GM19397 (cell line): ENCODE data around the gene SNRPB2.

ENCODE experiments used
- ATAC-seq: cut with Tn5 transposase; IDR thresholded peaks from one replicate; pipeline ENCODE4 v1.9.1; 2021; ENCODE audit warnings: mild to moderate bottlenecking, moderate library complexity; ENCODE audit not compliant: unreplicated experiment

The SNRPB2 gene

GRCh38 chr20:16729080-16729479 lies 746 bp upstream of the SNRPB2 start:
- ATAC-seq, result no peak

GRCh38 chr20:16732506-16733152 lies 2.8 kb downstream of the SNRPB2 start:
- no peak for ATAC-seq

- no peak for ATAC-seq
These were observed 10.7 kb downstream of the SNRPB2 start for GRCh38 chr20:16740365-16741072.

- ATAC-seq, result no peak
These were observed 14.5 kb downstream of the SNRPB2 start for GRCh38 chr20:16744178-16744807.

- ATAC-seq, result no peak
These were observed 15.4 kb downstream of the SNRPB2 start for GRCh38 chr20:16745204-16745603.

GRCh38 chr20:16747291-16747811 lies 17.5 kb downstream of the SNRPB2 start:
- no peak for ATAC-seq

GRCh38 chr20:16748308-16748900 lies 18.6 kb downstream of the SNRPB2 start, which contains the start of gene OTOR:
Gene OTOR, plus strand, starts transcription at chr20:16748358. Its CDS starts 44 bp downstream, at chr20:16748402.
- ATAC-seq, result no peak

GRCh38 chr20:16749573-16749972 lies 19.7 kb downstream of the SNRPB2 start:
- no peak for ATAC-seq

GRCh38 chr20:16752082-16752481 lies 22.3 kb downstream of the SNRPB2 start:
- ATAC-seq, result no peak

GRCh38 chr20:16752901-16753300 lies 23.1 kb downstream of the SNRPB2 start:
- ATAC-seq, result no peak

- ATAC-seq, result no peak
These were observed 28.8 kb downstream of the SNRPB2 start for GRCh38 chr20:16758454-16759180.

GRCh38 chr20:16759181-16759563 lies 29.3 kb downstream of the SNRPB2 start:
- ATAC-seq, result no peak

GRCh38 chr20:16760431-16761304 lies 30.8 kb downstream of the SNRPB2 start:
- ATAC-seq, result no peak

GRCh38 chr20:16761305-16761829 lies 31.5 kb downstream of the SNRPB2 start:
- no peak for ATAC-seq

GRCh38 chr20:16764560-16764959 lies 34.7 kb downstream of the SNRPB2 start:
- ATAC-seq, result no peak

- ATAC-seq, result no peak
These were observed 41.4 kb downstream of the SNRPB2 start for GRCh38 chr20:16771213-16771612.

GRCh38 chr20:16775961-16776360 lies 46.1 kb downstream of the SNRPB2 start:
- no peak for ATAC-seq

GRCh38 chr20:16777126-16777525 lies 47.3 kb downstream of the SNRPB2 start:
- no peak for ATAC-seq

GRCh38 chr20:16778159-16778558 lies 48.3 kb downstream of the SNRPB2 start:
- no peak for ATAC-seq

GRCh38 chr20:16781496-16781895 lies 51.7 kb downstream of the SNRPB2 start:
- no peak for ATAC-seq
